ENCODE data around the gene UBP1. TPM values are rescaled to one million over a fixed set of nuclear protein-coding genes. Genes with fewer than 3 reads are reported as not detected.
A peak's percentile ranks its signal among the peaks of the same experiment; 100 is the strongest.
"Not testable (repeated sequence)": the region's sequence is repeated elsewhere in the genome, so short reads cannot be mapped to it uniquely, and the experiment has no call there.

Gene UBP1
- total RNA-seq, 1 donor = 48.3 TPM

GRCh38 chr3:33433843-33434242, 6.4 kb downstream of the UBP1 start:
- TF ChIP-seq, protein P1, sequence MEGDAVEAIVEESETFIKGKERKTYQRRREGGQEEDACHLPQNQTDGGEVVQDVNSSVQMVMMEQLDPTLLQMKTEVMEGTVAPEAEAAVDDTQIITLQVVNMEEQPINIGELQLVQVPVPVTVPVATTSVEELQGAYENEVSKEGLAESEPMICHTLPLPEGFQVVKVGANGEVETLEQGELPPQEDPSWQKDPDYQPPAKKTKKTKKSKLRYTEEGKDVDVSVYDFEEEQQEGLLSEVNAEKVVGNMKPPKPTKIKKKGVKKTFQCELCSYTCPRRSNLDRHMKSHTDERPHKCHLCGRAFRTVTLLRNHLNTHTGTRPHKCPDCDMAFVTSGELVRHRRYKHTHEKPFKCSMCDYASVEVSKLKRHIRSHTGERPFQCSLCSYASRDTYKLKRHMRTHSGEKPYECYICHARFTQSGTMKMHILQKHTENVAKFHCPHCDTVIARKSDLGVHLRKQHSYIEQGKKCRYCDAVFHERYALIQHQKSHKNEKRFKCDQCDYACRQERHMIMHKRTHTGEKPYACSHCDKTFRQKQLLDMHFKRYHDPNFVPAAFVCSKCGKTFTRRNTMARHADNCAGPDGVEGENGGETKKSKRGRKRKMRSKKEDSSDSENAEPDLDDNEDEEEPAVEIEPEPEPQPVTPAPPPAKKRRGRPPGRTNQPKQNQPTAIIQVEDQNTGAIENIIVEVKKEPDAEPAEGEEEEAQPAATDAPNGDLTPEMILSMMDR (IDR thresholded peaks at IDR 0.05; ENCODE audit: insufficient read depth, low read length) = no peak
- no peak overlapping the region for H3K4me3 ChIP-seq (ENCODE audit: low read depth, low read length)
- DNase-seq (ENCODE audit: low read depth) = peak; percentile 39

DNA sequence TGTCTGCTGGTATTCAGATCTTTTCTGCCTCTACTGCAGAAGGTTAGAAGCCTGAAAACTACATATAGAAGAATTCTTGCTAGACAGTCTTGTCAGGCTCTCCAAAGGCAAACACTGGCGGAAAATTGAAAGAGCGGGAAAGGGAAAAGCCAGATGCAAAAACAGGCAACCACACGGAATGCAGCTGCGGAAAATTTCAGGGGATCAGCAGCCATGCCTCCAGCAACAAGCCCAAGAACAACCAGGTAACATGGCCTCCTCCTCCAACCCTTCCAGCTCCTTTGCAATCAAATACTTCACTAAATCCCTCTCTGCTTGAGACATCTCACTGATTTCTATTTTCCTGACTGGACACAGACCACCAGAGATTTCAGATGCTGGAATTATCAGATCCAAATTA, 9.6 kb downstream of the UBP1 start:
- TF ChIP-seq, protein P1 (IDR thresholded peaks at IDR 0.05; ENCODE audit: insufficient read depth, low read length) = no peak
- H3K4me3 ChIP-seq (ENCODE audit: low read depth, low read length) = no peak overlapping the region
- no peak for DNase-seq (ENCODE audit: low read depth)

GRCh38 chr3:33430061-33430460, 10.1 kb downstream of the UBP1 start:
- TF ChIP-seq, protein P1 (IDR thresholded peaks at IDR 0.05; ENCODE audit: insufficient read depth, low read length) = no peak

GRCh38 chr3:33429306-33429705, 10.9 kb downstream of the UBP1 start:
- DNase-seq (ENCODE audit: low read depth); H3K4me3 ChIP-seq (ENCODE audit: low read depth, low read length): not testable (repeated sequence)

More at GRCh38 chr3:33430061-33430460, 10.1 kb downstream of the UBP1 start:
- H3K4me3 ChIP-seq (ENCODE audit: low read depth, low read length) = no peak overlapping the region
- DNase-seq (ENCODE audit: low read depth) = no peak

GRCh38 chr3:33428734-33429133, 11.5 kb downstream of the UBP1 start:
- H3K4me3 ChIP-seq (ENCODE audit: low read depth, low read length) = no peak overlapping the region
- no peak for DNase-seq (ENCODE audit: low read depth)
- TF ChIP-seq, protein P1 (IDR thresholded peaks at IDR 0.05; ENCODE audit: insufficient read depth, low read length) = no peak

DNA sequence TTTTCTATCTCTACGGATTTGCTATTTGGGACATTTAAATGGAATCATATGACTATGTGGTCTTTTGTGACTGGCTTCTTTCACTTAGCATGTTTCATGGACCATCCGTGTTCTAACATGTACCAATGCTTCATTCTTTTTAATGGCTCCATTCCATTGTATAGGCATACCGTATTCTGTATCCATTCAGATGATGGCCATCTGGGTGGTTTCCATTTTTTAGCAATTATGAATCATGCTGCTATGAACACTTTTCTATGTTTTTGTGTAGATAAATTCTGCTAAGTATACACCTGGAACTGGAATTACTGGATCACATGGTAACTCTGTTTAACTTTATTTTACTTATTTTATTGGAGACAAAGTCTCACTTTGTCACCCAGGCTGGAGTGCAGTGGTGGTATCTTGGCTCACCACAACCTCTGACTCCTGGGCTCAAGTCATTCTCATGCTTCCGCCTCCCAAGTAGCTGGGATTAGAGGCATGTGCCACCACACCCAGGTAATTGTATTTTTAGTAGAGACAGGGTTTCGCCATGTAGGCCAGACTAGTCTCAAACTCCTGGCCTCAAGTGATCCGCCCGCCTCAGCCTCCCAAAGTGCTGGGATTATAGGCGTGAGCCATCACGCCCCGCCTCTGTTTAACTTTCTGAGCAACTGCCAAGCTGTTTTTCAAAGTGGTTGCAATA, 13.4 kb downstream of the UBP1 start:
- TF ChIP-seq, protein P1 (IDR thresholded peaks at IDR 0.05; ENCODE audit: insufficient read depth, low read length) = no peak
- no peak for DNase-seq (ENCODE audit: low read depth)
- H3K4me3 ChIP-seq (ENCODE audit: low read depth, low read length) = no peak overlapping the region

DNA sequence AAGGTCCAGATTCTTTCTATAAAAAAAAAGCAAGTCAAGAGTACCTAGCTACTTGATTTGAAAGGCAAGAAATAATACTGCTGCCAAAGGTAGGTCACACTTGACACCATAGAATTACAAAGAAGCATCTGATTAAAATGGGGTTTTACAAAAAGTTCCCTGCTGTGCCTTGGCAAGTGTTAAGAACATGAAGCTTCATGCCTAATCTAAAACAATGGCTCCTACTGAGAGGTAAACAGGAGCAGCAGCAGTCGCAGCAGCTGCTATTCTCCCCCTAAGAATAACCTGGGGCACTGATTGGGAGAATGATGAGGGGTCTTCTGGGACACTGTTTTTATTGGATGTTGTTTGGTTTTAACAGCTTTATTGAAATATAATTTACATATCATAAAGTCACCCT, 14.1 kb downstream of the UBP1 start:
- no peak for DNase-seq (ENCODE audit: low read depth)
- TF ChIP-seq, protein P1 (IDR thresholded peaks at IDR 0.05; ENCODE audit: insufficient read depth, low read length) = no peak
- H3K4me3 ChIP-seq (ENCODE audit: low read depth, low read length) = no peak overlapping the region
